Panc1 (cell line): Measurements from ENCODE around the gene SH3BGR. TPM values are rescaled to one million over a fixed set of nuclear protein-coding genes. Genes with fewer than 3 reads are reported as not detected.

Source experiments
- ATAC-seq: fragments of 200-7000 bp; cut with Tn5 transposase; 2 replicates; pipeline ENCODE4 v1.9.1; 2020; ENCODE audit warnings: mild to moderate bottlenecking, moderate library complexity
- BruUV-seq: library from RNA; stranded (reverse); fragments of 400-500 nt; replicated peaks from 2 replicates; lab custom pipeline; 2021; lab: Mats Ljungman, UMichigan
- CTCF ChIA-PET: fragments of 300-600 bp; sonication (Branson Sonifier 250); formaldehyde crosslinking; loops from one replicate; lab custom pipeline; 2022; ENCODE audit warnings: antibody characterized with exemption; lab: Charles Lee
- POLR2A ChIA-PET: fragments of 300-600 bp; sonication (Branson Sonifier 250); formaldehyde crosslinking; loops from one replicate; lab custom pipeline; 2022; ENCODE audit warnings: antibody characterized with exemption; lab: Charles Lee
- DNase-seq: peaks from one replicate; pipeline ENCODE4 v3.0.0-alpha.2; 2010; ENCODE audit warnings: low read depth, low spot score
- H3K27ac ChIP-seq: 2 replicates; pipeline ENCODE4 v1.5.1; 2011; ENCODE audit warnings: mild to moderate bottlenecking, low read length, inconsistent platforms
- H3K27me3 ChIP-seq: fragments of 200-500 bp; sonication (Bioruptor generic); 2 replicates; pipeline ENCODE4 v1.6.0; 2014; ENCODE audit warnings: low read length, inconsistent platforms; ENCODE audit not compliant: control insufficient read depth, insufficient read depth
- H3K36me3 ChIP-seq: fragments of 200-500 bp; sonication (Bioruptor generic); 2 replicates; pipeline ENCODE4 v1.5.1; 2014; ENCODE audit warnings: inconsistent platforms, mild to moderate bottlenecking, low read length, moderate library complexity; ENCODE audit not compliant: control insufficient read depth, insufficient read depth
- H3K4me1 ChIP-seq: 2 replicates; pipeline ENCODE4 v1.5.1; 2011; ENCODE audit warnings: inconsistent platforms, mild to moderate bottlenecking, low read length, moderate library complexity; ENCODE audit not compliant: control insufficient read depth, insufficient read depth
- H3K4me3 ChIP-seq, 2 experiments: 2 replicates each; pipeline ENCODE4 v1.5.1; 2011 to 2012; ENCODE audit warnings: low read depth in 2 of 2, low read length in 2 of 2, mild to moderate bottlenecking in 2 of 2, inconsistent platforms in 1 of 2, moderate library complexity in 1 of 2
- H3K9me3 ChIP-seq: fragments of 200-500 bp; sonication (Bioruptor generic); 2 replicates; pipeline ENCODE4 v1.5.1; 2014; ENCODE audit warnings: low read depth, mild to moderate bottlenecking, inconsistent platforms, low read length, moderate library complexity; ENCODE audit not compliant: control insufficient read depth, insufficient read depth
- CTCF ChIP-seq: fragments of 450-650 bp; IDR thresholded peaks from 2 replicates; pipeline ENCODE4 v1.5.1; 2017; ENCODE audit warnings: mild to moderate bottlenecking
- POLR2AphosphoS5 ChIP-seq: IDR thresholded peaks from 2 replicates; pipeline ENCODE4 v1.6.1; 2012; ENCODE audit warnings: mild to moderate bottlenecking, low read depth, low read length, moderate library complexity
- SIN3A ChIP-seq: IDR thresholded peaks from 2 replicates; pipeline ENCODE4 v1.6.1; 2012; ENCODE audit warnings: low read depth, mild to moderate bottlenecking, low read length, moderate library complexity, borderline replicate concordance; ENCODE audit not compliant: insufficient read depth
- TCF7L2 ChIP-seq: IDR thresholded peaks from 2 replicates; pipeline ENCODE4 v1.6.1; 2011; ENCODE audit warnings: mild to moderate bottlenecking, low read depth, low read length, inconsistent platforms
- in situ Hi-C: cut with HindIII; loops from 2 replicates; pipeline ENCODE4 v1.10.0; 2016; ENCODE audit warnings: low sequenced_read_pairs, low pct_unique_long_range_greater_than_20kb
- intact Hi-C: fragments of 100-400 bp; cut with micrococcal nuclease; formaldehyde crosslinking; loops from one replicate; pipeline ENCODE4 v1.10.0; 2022; ENCODE audit not compliant: unreplicated experiment
- total RNA-seq: library from RNA; stranded (reverse); gene quantifications from one replicate; pipeline ENCODE4 v1.2.1, GENCODE V29; 2021; ENCODE audit not compliant: unreplicated experiment
- TF ChIP-seq, protein P1 (sequence below), 2 experiments: IDR thresholded peaks; 2 replicates each; pipeline ENCODE4 v1.6.1; 2011 to 2012; ENCODE audit warnings: low read depth in 2 of 2, control low read depth in 1 of 2, low read length in 1 of 2, mild to moderate bottlenecking in 1 of 2, moderate library complexity in 1 of 2; ENCODE audit not compliant: insufficient read depth in 1 of 2

SH3BGR gene
- total RNA-seq, 1 experiment from 2014 or later: 1.7 TPM

- TF ChIP-seq SIN3A: no peak
- no peak for TF ChIP-seq CTCF
- TF ChIP-seq TCF7L2: no peak
- TF ChIP-seq POLR2AphosphoS5: no peak
- TF ChIP-seq, protein P1, sequence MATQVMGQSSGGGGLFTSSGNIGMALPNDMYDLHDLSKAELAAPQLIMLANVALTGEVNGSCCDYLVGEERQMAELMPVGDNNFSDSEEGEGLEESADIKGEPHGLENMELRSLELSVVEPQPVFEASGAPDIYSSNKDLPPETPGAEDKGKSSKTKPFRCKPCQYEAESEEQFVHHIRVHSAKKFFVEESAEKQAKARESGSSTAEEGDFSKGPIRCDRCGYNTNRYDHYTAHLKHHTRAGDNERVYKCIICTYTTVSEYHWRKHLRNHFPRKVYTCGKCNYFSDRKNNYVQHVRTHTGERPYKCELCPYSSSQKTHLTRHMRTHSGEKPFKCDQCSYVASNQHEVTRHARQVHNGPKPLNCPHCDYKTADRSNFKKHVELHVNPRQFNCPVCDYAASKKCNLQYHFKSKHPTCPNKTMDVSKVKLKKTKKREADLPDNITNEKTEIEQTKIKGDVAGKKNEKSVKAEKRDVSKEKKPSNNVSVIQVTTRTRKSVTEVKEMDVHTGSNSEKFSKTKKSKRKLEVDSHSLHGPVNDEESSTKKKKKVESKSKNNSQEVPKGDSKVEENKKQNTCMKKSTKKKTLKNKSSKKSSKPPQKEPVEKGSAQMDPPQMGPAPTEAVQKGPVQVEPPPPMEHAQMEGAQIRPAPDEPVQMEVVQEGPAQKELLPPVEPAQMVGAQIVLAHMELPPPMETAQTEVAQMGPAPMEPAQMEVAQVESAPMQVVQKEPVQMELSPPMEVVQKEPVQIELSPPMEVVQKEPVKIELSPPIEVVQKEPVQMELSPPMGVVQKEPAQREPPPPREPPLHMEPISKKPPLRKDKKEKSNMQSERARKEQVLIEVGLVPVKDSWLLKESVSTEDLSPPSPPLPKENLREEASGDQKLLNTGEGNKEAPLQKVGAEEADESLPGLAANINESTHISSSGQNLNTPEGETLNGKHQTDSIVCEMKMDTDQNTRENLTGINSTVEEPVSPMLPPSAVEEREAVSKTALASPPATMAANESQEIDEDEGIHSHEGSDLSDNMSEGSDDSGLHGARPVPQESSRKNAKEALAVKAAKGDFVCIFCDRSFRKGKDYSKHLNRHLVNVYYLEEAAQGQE (IDR thresholded peaks at IDR 0.05; ENCODE audit: insufficient read depth in 1 of 2, low read depth in 2 of 2, low read length in 1 of 2): no peak
- POLR2A ChIA-PET: no interaction called here
- no peaks in the 10 kb centered on the region for H3K27me3 ChIP-seq
- no peak overlapping the region for H3K4me3 ChIP-seq
- H3K4me1 ChIP-seq: no peaks in the 10 kb centered on the region
- H3K9me3 ChIP-seq: no peaks in the 10 kb centered on the region
- in situ Hi-C loops: no loop called here
- CTCF ChIA-PET: no interaction called here
- no peaks in the 10 kb centered on the region for H3K36me3 ChIP-seq
- no TSS peak for BruUV-seq
- ATAC-seq (no peak), DNase-seq (no peak)
- H3K27ac ChIP-seq: no peak overlapping the region
- intact Hi-C loops: no loop called here
Observed at GRCh38 chr21:39439232-39439631, 12.5 kb upstream of the SH3BGR start.

- ATAC-seq: peak; percentile 56; the same call in 1 of the 2 replicates
- no peak overlapping the region for H3K27ac ChIP-seq
Observed at GRCh38 chr21:39441502-39442475, 10.0 kb upstream of the SH3BGR start.

More at GRCh38 chr21:39441502-39442475, 10.0 kb upstream of the SH3BGR start:
- Histone ChIP-seq H3K36me3 (no peaks in the 10 kb centered on the region; the same call in 1 of the 2 replicates), H3K4me1 (peaks cover 5% of the 10 kb centered on the region), H3K27me3 (no peaks in the 10 kb centered on the region), H3K9me3 (no peaks in the 10 kb centered on the region), H3K4me3 (no peak overlapping the region)
- BruUV-seq: no TSS peak
- TF ChIP-seq TCF7L2 (no peak), CTCF (peak; percentile 77; the same call in 1 of the 2 replicates), POLR2AphosphoS5 (no peak), SIN3A (no peak)
- TF ChIP-seq, protein P1 (IDR thresholded peaks at IDR 0.05; ENCODE audit: insufficient read depth in 1 of 2, low read depth in 2 of 2, low read length in 1 of 2): no peak
- CTCF ChIA-PET: interaction anchor here (0.6 kb wide), 1 partner anchor 21 kb away, joined by 8 read pairs; no protein-coding TSS in a partner anchor
- POLR2A ChIA-PET: no interaction called here
- DNase-seq: peak; percentile 20
- intact Hi-C loops (no loop called here), in situ Hi-C loops (no loop called here)
